Measurements from ENCODE around the gene ADGRG3. TPM values are rescaled to one million over a fixed set of nuclear protein-coding genes. Genes with fewer than 3 reads are reported as not detected.

The ADGRG3 gene
- total RNA-seq, 1 experiment from 2014 or later, result not detected

DNA sequence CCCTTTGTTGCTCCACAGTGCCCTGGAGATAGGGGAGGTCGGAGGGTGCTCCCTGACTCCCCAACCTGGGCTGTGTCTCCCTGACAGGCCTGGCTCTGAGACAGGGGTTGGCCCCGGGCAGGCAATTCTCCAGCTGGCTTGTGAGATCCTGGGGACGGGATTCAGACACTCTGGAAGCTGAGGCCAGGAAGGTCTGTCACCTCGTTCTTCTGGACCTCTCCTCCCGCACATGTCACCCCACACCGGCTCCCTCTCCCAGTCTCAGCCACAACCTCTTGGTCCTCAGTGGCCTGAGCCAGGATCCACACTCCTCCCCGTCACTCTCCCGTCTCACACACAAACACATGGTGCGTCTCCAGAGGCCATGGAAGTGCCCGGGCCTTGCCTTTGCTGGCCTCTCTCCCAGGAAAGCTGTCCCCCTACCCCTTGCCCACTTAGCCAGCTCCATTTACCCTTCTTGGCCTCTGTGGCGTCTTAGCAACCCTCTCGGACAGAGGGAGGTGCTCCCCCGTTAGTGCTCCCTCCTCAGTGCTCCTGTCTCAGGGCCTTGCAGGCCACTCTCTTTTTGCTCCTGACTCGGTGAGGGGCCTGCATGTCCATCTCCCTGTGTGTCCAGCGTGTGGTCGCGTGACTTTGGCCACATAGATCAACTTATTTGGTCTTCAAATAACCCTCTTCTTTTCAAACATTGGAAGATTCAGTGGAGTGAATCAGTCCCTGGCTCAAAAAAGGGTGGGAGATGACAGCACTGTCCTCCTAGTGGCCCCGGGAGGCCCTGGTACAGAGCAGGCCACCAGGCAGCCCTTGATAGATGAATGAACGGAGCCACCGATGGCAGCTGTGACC is 747 bp downstream of the ADGRG3 start (continued):
- TF ChIP-seq ZNF274 (IDR thresholded peaks at IDR 0.05; ENCODE audit: low read depth, low read length), result no peak

GRCh38 chr16:57669476-57670162 is 1.5 kb downstream of the ADGRG3 start:
- Histone ChIP-seq H3K27ac (ENCODE audit: low read depth, low read length) (no peak overlapping the region), H3K4me1 (ENCODE audit: control insufficient read depth in 1 of 2, insufficient read depth in 2 of 2, low read length in 2 of 2) (peaks cover 10 to 24% of the 10 kb centered on the region in 2 experiments), H2AFZ (ENCODE audit: low read depth, low read length, poor library complexity, severe bottlenecking) (no peak overlapping the region), H3K4me2 (ENCODE audit: low read length) (no peak overlapping the region), H3K36me3 (ENCODE audit: control insufficient read depth in 1 of 2, insufficient read depth in 2 of 2, low read length in 2 of 2) (no peaks in the 10 kb centered on the region), H3K9me2 (ENCODE audit: insufficient read depth) (no peaks in the 10 kb centered on the region), H4K20me1 (ENCODE audit: insufficient read depth) (no peaks in the 10 kb centered on the region), H3K79me2 (ENCODE audit: insufficient read depth, low read length) (no peaks in the 10 kb centered on the region), H3K27me3 (ENCODE audit: insufficient read depth, low read length) (peaks cover 6% of the 10 kb centered on the region; the same call in 1 of the 2 replicates), H3K4me3 (replicated peaks in 1 of 2; ENCODE audit: low read depth in 1 of 2, low read length in 2 of 2) (no peak overlapping the region), H3K9ac (ENCODE audit: low read length) (no peak overlapping the region), H3K9me3 (ENCODE audit: control insufficient read depth in 1 of 2, insufficient read depth in 1 of 2, low read depth in 1 of 2, low read length in 2 of 2) (no peaks in the 10 kb centered on the region)
- ATAC-seq (no peak), DNase-seq (ENCODE audit: low read depth, low spot score) (no peak)
- no peak for TF ChIP-seq ELF1 (IDR thresholded peaks at IDR 0.05; ENCODE audit: borderline replicate concordance, low read depth)
- TF ChIP-seq ZNF274 (IDR thresholded peaks at IDR 0.05; ENCODE audit: low read depth, low read length), result no peak
- TF ChIP-seq, protein P1, sequence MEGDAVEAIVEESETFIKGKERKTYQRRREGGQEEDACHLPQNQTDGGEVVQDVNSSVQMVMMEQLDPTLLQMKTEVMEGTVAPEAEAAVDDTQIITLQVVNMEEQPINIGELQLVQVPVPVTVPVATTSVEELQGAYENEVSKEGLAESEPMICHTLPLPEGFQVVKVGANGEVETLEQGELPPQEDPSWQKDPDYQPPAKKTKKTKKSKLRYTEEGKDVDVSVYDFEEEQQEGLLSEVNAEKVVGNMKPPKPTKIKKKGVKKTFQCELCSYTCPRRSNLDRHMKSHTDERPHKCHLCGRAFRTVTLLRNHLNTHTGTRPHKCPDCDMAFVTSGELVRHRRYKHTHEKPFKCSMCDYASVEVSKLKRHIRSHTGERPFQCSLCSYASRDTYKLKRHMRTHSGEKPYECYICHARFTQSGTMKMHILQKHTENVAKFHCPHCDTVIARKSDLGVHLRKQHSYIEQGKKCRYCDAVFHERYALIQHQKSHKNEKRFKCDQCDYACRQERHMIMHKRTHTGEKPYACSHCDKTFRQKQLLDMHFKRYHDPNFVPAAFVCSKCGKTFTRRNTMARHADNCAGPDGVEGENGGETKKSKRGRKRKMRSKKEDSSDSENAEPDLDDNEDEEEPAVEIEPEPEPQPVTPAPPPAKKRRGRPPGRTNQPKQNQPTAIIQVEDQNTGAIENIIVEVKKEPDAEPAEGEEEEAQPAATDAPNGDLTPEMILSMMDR (IDR thresholded peaks at IDR 0.05 in 2 of 3, conservative IDR thresholded peaks at IDR 0.05 in 1 of 3; ENCODE audit: borderline replicate concordance in 1 of 3, insufficient read depth in 1 of 3, low read depth in 2 of 3, low read length in 2 of 3), result no peak
- TF ChIP-seq EZH2phosphoT487 (IDR thresholded peaks at IDR 0.05; ENCODE audit: borderline replicate concordance), result no peak
- TF ChIP-seq ZFX (IDR thresholded peaks at IDR 0.05), result no peak
- TF ChIP-seq, protein P2, sequence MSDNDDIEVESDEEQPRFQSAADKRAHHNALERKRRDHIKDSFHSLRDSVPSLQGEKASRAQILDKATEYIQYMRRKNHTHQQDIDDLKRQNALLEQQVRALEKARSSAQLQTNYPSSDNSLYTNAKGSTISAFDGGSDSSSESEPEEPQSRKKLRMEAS (IDR thresholded peaks at IDR 0.05), result no peak
- TF ChIP-seq CEBPB (IDR thresholded peaks at IDR 0.05; ENCODE audit: low read depth), result no peak
- POLR2A ChIA-PET, result no interaction called here
- BruUV-seq (replicated peaks), result no TSS peak
- RAD21 ChIA-PET (ENCODE audit: low non-redundant PET in 1 of 2, low total read pairs in 2 of 2, uncharacterized antibody in 2 of 2, unreplicated experiment in 2 of 2), result no interaction called here
- intact Hi-C loops (cut with micrococcal nuclease), result no loop called here
- CTCF ChIA-PET, result no interaction called here

Measured in HCT116 (cell line).